OCI-LY3 (cell line): ENCODE data around the gene BCDIN3D.

Experiments used
- H2AFZ ChIP-seq: fragments of 200-600, 300-600 bp; shearing (Covaris generic); 2 replicates; pipeline ENCODE4 v1.6.0; 2014; ENCODE audit warnings: antibody characterized with exemption, low read depth, low read length
- H3K27ac ChIP-seq: fragments of 200-600, 300-600 bp; sonication (generic); 2 replicates; pipeline ENCODE4 v1.5.1; 2014; ENCODE audit warnings: mild to moderate bottlenecking, low read length, moderate library complexity, mixed read lengths
- H3K27me3 ChIP-seq: fragments of 200-600, 300-600 bp; sonication (generic); 2 replicates; pipeline ENCODE4 v1.6.1; 2014; ENCODE audit warnings: low read depth, low read length, mixed read lengths
- H3K36me3 ChIP-seq: fragments of 200-600, 300-600 bp; sonication (generic); replicated peaks from 2 replicates; pipeline ENCODE3; 2014; ENCODE audit warnings: low read depth, low read length, mixed read lengths
- H3K4me1 ChIP-seq: fragments of 300-600, 200-600 bp; sonication (generic); 2 replicates; pipeline ENCODE4 v1.6.1; 2014; ENCODE audit warnings: low read length, mixed read lengths
- H3K4me2 ChIP-seq: fragments of 200-600, 300-600 bp; sonication (generic); 2 replicates; pipeline ENCODE4 v1.6.1; 2014; ENCODE audit warnings: low read length, mixed read lengths
- H3K4me3 ChIP-seq: fragments of 300-600, 200-600 bp; sonication (generic); 2 replicates; pipeline ENCODE4 v1.5.1; 2014; ENCODE audit warnings: antibody characterized with exemption, mild to moderate bottlenecking, low read length, moderate library complexity
- H3K79me2 ChIP-seq: fragments of 300-600, 200-600 bp; shearing (Covaris generic); 2 replicates; pipeline ENCODE4 v1.6.1; 2014; ENCODE audit warnings: mild to moderate bottlenecking, low read length, mixed read lengths
- H3K9ac ChIP-seq: fragments of 300-600, 200-600 bp; shearing (Covaris generic); 2 replicates; pipeline ENCODE4 v1.6.0; 2014; ENCODE audit warnings: mild to moderate bottlenecking, low read length, moderate library complexity
- H3K9me3 ChIP-seq: fragments of 200-600, 300-600 bp; shearing (Covaris generic); 2 replicates; pipeline ENCODE4 v1.6.1; 2014; ENCODE audit warnings: low read length, mixed read lengths; ENCODE audit not compliant: insufficient read depth
- H4K20me1 ChIP-seq: fragments of 200-600, 300-600 bp; sonication (generic); 2 replicates; pipeline ENCODE4 v1.6.1; 2016; ENCODE audit warnings: low read length, mixed read lengths; ENCODE audit not compliant: insufficient read depth
- CTCF ChIP-seq: fragments of 200-600, 300-600 bp; sonication (generic); IDR thresholded peaks from 2 replicates; pipeline ENCODE4 v1.5.1; 2014; ENCODE audit warnings: antibody characterized with exemption, low read length, low read depth
- EZH2phosphoT487 ChIP-seq: fragments of 200-600 bp; shearing (Covaris generic); IDR thresholded peaks from 2 replicates; pipeline ENCODE4 v1.6.1; 2018; ENCODE audit warnings: antibody characterized with exemption, mixed run types, low read depth

BCDIN3D gene

GRCh38 chr12:49809906-49810389 is 33.0 kb downstream of the BCDIN3D start:
- H3K4me1 ChIP-seq = peaks cover 23% of the 10 kb centered on the region
- H3K4me3 ChIP-seq = no peak overlapping the region
- no peak overlapping the region for H3K4me2 ChIP-seq
- no peak overlapping the region for H2AFZ ChIP-seq
- no peaks in the 10 kb centered on the region for H3K9me3 ChIP-seq
- H3K79me2 ChIP-seq = no peaks in the 10 kb centered on the region
- H3K9ac ChIP-seq = no peak overlapping the region
- TF ChIP-seq EZH2phosphoT487 = no peak
- H4K20me1 ChIP-seq = no peaks in the 10 kb centered on the region
- H3K27me3 ChIP-seq = no peaks in the 10 kb centered on the region
- no peak overlapping the region for H3K27ac ChIP-seq
- H3K36me3 ChIP-seq = no peaks in the 10 kb centered on the region

GRCh38 chr12:49809381-49809905 is 33.5 kb downstream of the BCDIN3D start:
- H3K4me2 ChIP-seq = no peak overlapping the region
- TF ChIP-seq EZH2phosphoT487 (no peak), CTCF (no peak)
- no peak overlapping the region for H3K4me3 ChIP-seq
- H3K27me3 ChIP-seq = no peaks in the 10 kb centered on the region
- peaks cover 25% of the 10 kb centered on the region for H3K4me1 ChIP-seq
- no peak overlapping the region for H3K27ac ChIP-seq
- H4K20me1 ChIP-seq = no peaks in the 10 kb centered on the region
- no peaks in the 10 kb centered on the region for H3K79me2 ChIP-seq
- no peak overlapping the region for H3K9ac ChIP-seq
- H3K36me3 ChIP-seq = no peaks in the 10 kb centered on the region
- H2AFZ ChIP-seq = no peak overlapping the region
- H3K9me3 ChIP-seq = no peaks in the 10 kb centered on the region

- Histone ChIP-seq H3K9ac (no peak overlapping the region), H3K79me2 (no peaks in the 10 kb centered on the region)
Observed at GRCh38 chr12:49808686-49809380, 34.1 kb downstream of the BCDIN3D start.

GRCh38 chr12:49807991-49808580 is 34.8 kb downstream of the BCDIN3D start:
- H3K9me3 ChIP-seq = no peaks in the 10 kb centered on the region
- H3K4me2 ChIP-seq = no peak overlapping the region
- H3K27ac ChIP-seq = no peak overlapping the region
- peaks cover 29% of the 10 kb centered on the region for H3K4me1 ChIP-seq
- H2AFZ ChIP-seq = no peak overlapping the region
- H3K9ac ChIP-seq = no peak overlapping the region
- H3K79me2 ChIP-seq = no peaks in the 10 kb centered on the region
- no peaks in the 10 kb centered on the region for H3K27me3 ChIP-seq
- no peaks in the 10 kb centered on the region for H4K20me1 ChIP-seq
- H3K4me3 ChIP-seq = no peak overlapping the region
- H3K36me3 ChIP-seq = no peaks in the 10 kb centered on the region
- TF ChIP-seq CTCF (no peak), EZH2phosphoT487 (no peak)

More at GRCh38 chr12:49808686-49809380, 34.1 kb downstream of the BCDIN3D start:
- Histone ChIP-seq H3K4me3 (no peak overlapping the region), H2AFZ (no peak overlapping the region), H3K27ac (no peak overlapping the region), H3K9me3 (no peaks in the 10 kb centered on the region), H3K27me3 (no peaks in the 10 kb centered on the region), H3K36me3 (no peaks in the 10 kb centered on the region), H3K4me2 (no peak overlapping the region), H4K20me1 (no peaks in the 10 kb centered on the region), H3K4me1 (peaks cover 31% of the 10 kb centered on the region)
- TF ChIP-seq CTCF (no peak), EZH2phosphoT487 (no peak)
